Calu3 (cell line): ENCODE results near the gene NCOA1. TPM values are rescaled to one million over a fixed set of nuclear protein-coding genes. Genes with fewer than 3 reads are reported as not detected.
"Not testable (repeated sequence)": the region's sequence is repeated elsewhere in the genome, so short reads cannot be mapped to it uniquely, and the experiment has no call there.

Experiments
- BruUV-seq: library from RNA; stranded (reverse); fragments of 400-500 nt; replicated peaks from 2 replicates; lab custom pipeline; 2021; lab: Mats Ljungman, UMichigan
- CTCF ChIA-PET: fragments of 300-600 bp; sonication (Branson Sonifier 250); formaldehyde crosslinking; loops from one replicate; lab custom pipeline; 2022; ENCODE audit warnings: antibody characterized with exemption; lab: Charles Lee
- DNase-seq: peaks from one replicate; pipeline ENCODE4 v3.0.0; 2022
- H3K27ac Mint-ChIP-seq: one replicate; pipeline ENCODE4 v1.8.0; 2022; ENCODE audit warnings: mixed read lengths; ENCODE audit not compliant: unreplicated experiment
- H3K27me3 Mint-ChIP-seq: one replicate; pipeline ENCODE4 v1.8.0; 2022; ENCODE audit warnings: mixed read lengths; ENCODE audit not compliant: unreplicated experiment
- H3K36me3 Mint-ChIP-seq: one replicate; pipeline ENCODE4 v1.8.0; 2022; ENCODE audit warnings: mild to moderate bottlenecking, moderate library complexity, mixed read lengths; ENCODE audit not compliant: insufficient read depth, unreplicated experiment
- H3K4me1 Mint-ChIP-seq: one replicate; pipeline ENCODE4 v1.8.0; 2022; ENCODE audit warnings: mild to moderate bottlenecking, low read depth, mixed read lengths; ENCODE audit not compliant: unreplicated experiment
- H3K4me3 Mint-ChIP-seq: one replicate; pipeline ENCODE4 v1.8.0; 2022; ENCODE audit warnings: mild to moderate bottlenecking, low read depth, moderate library complexity, mixed read lengths; ENCODE audit not compliant: unreplicated experiment
- H3K9me3 Mint-ChIP-seq: one replicate; pipeline ENCODE4 v1.8.0; 2022; ENCODE audit warnings: low read depth, mixed read lengths; ENCODE audit not compliant: unreplicated experiment
- intact Hi-C: fragments of 100-400 bp; cut with micrococcal nuclease; formaldehyde crosslinking; loops from one replicate; pipeline ENCODE4 v1.10.0; 2022; ENCODE audit not compliant: unreplicated experiment
- total RNA-seq: library from RNA; stranded (reverse); gene quantifications from 2 replicates; pipeline ENCODE4 v1.2.3, GENCODE V29; 2022
- TF ChIP-seq, protein P1 (sequence below): fragments of 200-600 bp; IDR thresholded peaks from one replicate; pipeline ENCODE4 v1.8.0; 2022; ENCODE audit warnings: antibody characterized with exemption; ENCODE audit not compliant: unreplicated experiment

Gene NCOA1
- total RNA-seq, 1 experiment from 2014 or later, result 14.8 TPM

DNA sequence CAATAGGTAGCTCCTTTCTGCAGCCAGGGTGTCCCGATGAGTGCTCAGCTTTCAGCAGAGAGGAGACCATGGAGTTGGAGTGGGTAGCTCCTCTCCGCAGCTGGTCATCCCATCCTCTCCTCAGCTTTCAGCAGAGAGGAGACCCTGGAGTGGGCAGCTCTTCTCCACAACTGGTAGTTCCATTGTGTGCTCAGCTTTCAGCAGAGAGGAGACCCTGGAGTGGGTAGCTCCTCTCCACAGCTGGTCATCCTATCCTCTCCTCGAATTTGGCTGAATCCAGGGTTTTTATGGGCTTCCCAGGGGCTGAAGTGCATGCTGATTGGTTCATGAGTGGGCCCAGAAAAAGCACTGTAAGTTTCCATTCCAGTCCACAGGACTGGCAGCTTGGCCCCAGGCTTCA is 75.2 kb downstream of the NCOA1 start:
- CTCF ChIA-PET, result interaction anchor here (1.1 kb wide), 1 partner anchor 10 kb away, joined by 3 read pairs; no protein-coding TSS in a partner anchor
- Mint-ChIP-seq H3K27me3 (no peaks in the 10 kb centered on the region), H3K4me3 (no peak overlapping the region), H3K36me3 (no peaks in the 10 kb centered on the region), H3K4me1 (peaks cover 12% of the 10 kb centered on the region), H3K27ac (no peak overlapping the region), H3K9me3 (no peaks in the 10 kb centered on the region)
- intact Hi-C loops, result no loop called here
- no TSS peak for BruUV-seq
- DNase-seq, result no peak
- TF ChIP-seq, protein P1, sequence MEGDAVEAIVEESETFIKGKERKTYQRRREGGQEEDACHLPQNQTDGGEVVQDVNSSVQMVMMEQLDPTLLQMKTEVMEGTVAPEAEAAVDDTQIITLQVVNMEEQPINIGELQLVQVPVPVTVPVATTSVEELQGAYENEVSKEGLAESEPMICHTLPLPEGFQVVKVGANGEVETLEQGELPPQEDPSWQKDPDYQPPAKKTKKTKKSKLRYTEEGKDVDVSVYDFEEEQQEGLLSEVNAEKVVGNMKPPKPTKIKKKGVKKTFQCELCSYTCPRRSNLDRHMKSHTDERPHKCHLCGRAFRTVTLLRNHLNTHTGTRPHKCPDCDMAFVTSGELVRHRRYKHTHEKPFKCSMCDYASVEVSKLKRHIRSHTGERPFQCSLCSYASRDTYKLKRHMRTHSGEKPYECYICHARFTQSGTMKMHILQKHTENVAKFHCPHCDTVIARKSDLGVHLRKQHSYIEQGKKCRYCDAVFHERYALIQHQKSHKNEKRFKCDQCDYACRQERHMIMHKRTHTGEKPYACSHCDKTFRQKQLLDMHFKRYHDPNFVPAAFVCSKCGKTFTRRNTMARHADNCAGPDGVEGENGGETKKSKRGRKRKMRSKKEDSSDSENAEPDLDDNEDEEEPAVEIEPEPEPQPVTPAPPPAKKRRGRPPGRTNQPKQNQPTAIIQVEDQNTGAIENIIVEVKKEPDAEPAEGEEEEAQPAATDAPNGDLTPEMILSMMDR, result no peak

DNA sequence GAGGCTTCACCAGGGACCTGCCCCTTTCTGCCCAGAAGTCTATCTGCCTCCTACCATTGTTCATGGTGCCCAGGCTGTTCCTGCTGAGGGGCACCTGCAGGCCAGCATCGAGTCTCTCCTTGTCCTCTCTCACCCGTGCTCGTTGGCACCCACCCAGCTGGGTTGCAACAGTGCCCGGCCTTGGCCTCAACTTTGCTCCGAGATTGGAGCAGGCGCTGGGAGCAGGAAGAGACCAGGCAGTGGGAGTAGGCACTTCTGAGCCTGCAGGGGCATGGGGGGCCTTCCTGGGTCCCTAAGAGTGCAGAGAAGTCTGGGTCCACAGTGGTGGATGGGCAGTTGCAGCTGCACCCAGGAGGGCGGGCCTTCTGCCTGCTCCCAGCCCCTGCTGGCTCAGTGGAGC is 75.6 kb downstream of the NCOA1 start:
- H3K27me3 Mint-ChIP-seq, result no peaks in the 10 kb centered on the region
- no peak for DNase-seq
- no peaks in the 10 kb centered on the region for H3K9me3 Mint-ChIP-seq
- CTCF ChIA-PET, result interaction anchor here (1.1 kb wide), 1 partner anchor 9 kb away, joined by 3 read pairs; no protein-coding TSS in a partner anchor
- no peaks in the 10 kb centered on the region for H3K36me3 Mint-ChIP-seq
- no peak overlapping the region for H3K4me3 Mint-ChIP-seq
- BruUV-seq, result no TSS peak
- peaks cover 12% of the 10 kb centered on the region for H3K4me1 Mint-ChIP-seq
- intact Hi-C loops, result no loop called here
- no peak overlapping the region for H3K27ac Mint-ChIP-seq
- TF ChIP-seq, protein P1, result no peak

DNA sequence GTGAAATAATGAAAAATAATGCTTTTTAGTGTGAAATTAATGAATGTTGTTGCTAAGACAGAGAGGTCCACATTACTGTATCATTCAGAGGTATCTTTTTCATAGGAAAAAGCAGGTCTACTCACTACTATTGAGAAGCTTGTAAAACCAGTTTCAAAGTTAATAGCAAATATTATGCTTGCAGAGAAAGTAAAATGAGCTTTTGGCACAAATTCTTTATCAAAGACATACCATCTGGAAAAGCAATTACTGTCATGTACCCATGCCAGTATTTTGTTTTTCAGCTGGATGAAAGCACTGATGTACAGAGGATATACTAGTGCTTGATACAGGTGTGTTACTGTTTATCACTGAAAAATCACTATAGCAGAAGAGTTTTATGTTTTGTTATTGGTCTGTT is 77.5 kb downstream of the NCOA1 start:
- TF ChIP-seq, protein P1, result no peak
- H3K4me3 Mint-ChIP-seq, result no peak overlapping the region
- no TSS peak for BruUV-seq
- CTCF ChIA-PET, result no interaction called here
- H3K27ac Mint-ChIP-seq, result no peak overlapping the region
- no peak for DNase-seq
- H3K36me3 Mint-ChIP-seq, result no peaks in the 10 kb centered on the region
- intact Hi-C loops, result no loop called here
- H3K27me3 Mint-ChIP-seq, result no peaks in the 10 kb centered on the region
- H3K4me1 Mint-ChIP-seq, result peaks cover 12% of the 10 kb centered on the region
- H3K9me3 Mint-ChIP-seq, result no peaks in the 10 kb centered on the region

DNA sequence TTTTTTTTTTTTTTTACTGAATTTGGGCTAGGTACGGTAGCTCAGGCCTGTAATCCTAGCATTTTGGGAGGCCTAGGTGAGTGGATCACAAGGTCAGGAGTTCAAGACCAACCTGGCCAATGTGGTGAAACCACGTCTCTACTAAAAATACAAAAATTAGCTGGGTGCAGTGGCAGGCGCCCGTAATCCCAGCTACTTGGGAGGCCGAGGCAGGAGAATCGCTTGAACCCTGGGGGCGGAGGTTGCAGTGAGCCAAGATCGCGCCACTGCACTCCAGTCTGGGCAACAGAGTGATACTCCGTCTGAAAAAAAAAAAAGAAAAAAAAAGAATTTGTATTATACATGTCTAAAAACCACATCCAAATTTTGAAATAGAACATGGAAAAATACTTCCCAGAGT is 78.5 kb downstream of the NCOA1 start:
- BruUV-seq, H3K36me3 Mint-ChIP-seq, H3K9me3 Mint-ChIP-seq, H3K27ac Mint-ChIP-seq, CTCF ChIA-PET, intact Hi-C loops, DNase-seq, H3K27me3 Mint-ChIP-seq, H3K4me3 Mint-ChIP-seq: not testable (repeated sequence)
- H3K4me1 Mint-ChIP-seq, result peaks cover 12% of the 10 kb centered on the region

DNA sequence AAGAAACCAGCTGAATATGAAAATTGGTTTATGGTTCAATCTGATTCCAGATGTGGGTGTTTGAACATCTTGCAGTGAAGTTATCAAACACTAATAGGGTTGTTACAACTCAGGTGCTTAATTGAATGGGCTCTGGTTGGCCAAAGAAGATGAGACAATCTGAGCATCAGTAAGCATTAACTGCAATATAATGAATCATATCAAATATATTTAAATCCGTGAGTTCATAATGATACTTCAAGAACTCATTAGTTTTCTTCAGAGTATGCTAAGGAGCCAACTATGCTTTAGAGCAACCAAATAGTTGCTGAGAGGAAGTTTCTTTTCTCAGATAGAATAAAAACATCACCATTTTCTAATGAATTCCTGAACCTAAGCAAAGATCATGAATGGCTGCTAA is 79.2 kb downstream of the NCOA1 start:
- Mint-ChIP-seq H3K27ac (no peak overlapping the region), H3K36me3 (no peaks in the 10 kb centered on the region), H3K9me3 (no peaks in the 10 kb centered on the region), H3K4me1 (peaks cover 12% of the 10 kb centered on the region), H3K4me3 (no peak overlapping the region), H3K27me3 (no peaks in the 10 kb centered on the region)
- CTCF ChIA-PET, result no interaction called here
- DNase-seq, result no peak
- TF ChIP-seq, protein P1, result no peak
- no TSS peak for BruUV-seq
- intact Hi-C loops, result no loop called here
